IMR-90 (cell line): ENCODE results near the gene PLPP4. TPM values are rescaled to one million over a fixed set of nuclear protein-coding genes. Genes with fewer than 3 reads are reported as not detected.

ENCODE experiments used
- ATAC-seq: fragments of 200-7000 bp; cut with Tn5 transposase; 2 replicates; pipeline ENCODE4 v1.9.1; 2020; ENCODE audit warnings: low read depth, mild to moderate bottlenecking, moderate library complexity
- BruUV-seq: library from RNA; stranded (reverse); fragments of 400-500 nt; replicated peaks from 2 replicates; lab custom pipeline; 2021; lab: Mats Ljungman, UMichigan
- CTCF ChIA-PET: fragments of 300-600 bp; formaldehyde crosslinking; extraction: SDS; loops from one replicate; lab custom pipeline; 2021; ENCODE audit warnings: antibody characterized with exemption; lab: Yijun Ruan, JAX
- POLR2A ChIA-PET: fragments of 300-600 bp; sonication (Branson Sonifier 250); formaldehyde crosslinking; loops from one replicate; lab custom pipeline; 2022; ENCODE audit warnings: antibody characterized with exemption; ENCODE audit not compliant: unreplicated experiment; lab: Charles Lee
- DNase-seq: peaks from one replicate; pipeline ENCODE4 v3.0.0; 2013
- H2AFZ ChIP-seq: replicated peaks from 2 replicates; pipeline ENCODE3; 2013; ENCODE audit warnings: low read length, mild to moderate bottlenecking; ENCODE audit not compliant: poor library complexity
- H2AK5ac ChIP-seq: 2 replicates; pipeline ENCODE4 v1.6.1; 2013; ENCODE audit warnings: low read depth, low read length, inconsistent platforms
- H2AK9ac ChIP-seq: replicated peaks from 2 replicates; pipeline ENCODE3; 2013; ENCODE audit warnings: mild to moderate bottlenecking, low read depth, low read length, moderate library complexity; ENCODE audit not compliant: poor library complexity
- H2BK120ac ChIP-seq: 2 replicates; pipeline ENCODE4 v1.6.1; 2013; ENCODE audit warnings: low read depth, low read length, inconsistent platforms
- H2BK15ac ChIP-seq: 3 replicates; pipeline ENCODE4 v1.6.1; 2013; ENCODE audit warnings: low read depth, low read length, inconsistent platforms
- H2BK20ac ChIP-seq: 2 replicates; pipeline ENCODE4 v1.6.1; 2013; ENCODE audit warnings: low read depth, mild to moderate bottlenecking, inconsistent platforms, low read length, moderate library complexity
- H2BK5ac ChIP-seq: 2 replicates; pipeline ENCODE4 v1.6.1; 2013; ENCODE audit warnings: mild to moderate bottlenecking, low read depth, low read length, inconsistent platforms; ENCODE audit not compliant: poor library complexity, severe bottlenecking
- H3K14ac ChIP-seq: replicated peaks from 2 replicates; pipeline ENCODE4 v1.6.1; 2013; ENCODE audit warnings: low read depth, low read length, inconsistent platforms
- H3K18ac ChIP-seq: 2 replicates; pipeline ENCODE4 v1.6.1; 2013; ENCODE audit warnings: low read depth, low read length, control low read depth
- H3K23ac ChIP-seq: 2 replicates; pipeline ENCODE4 v1.6.1; 2013; ENCODE audit warnings: low read depth, low read length, inconsistent platforms
- H3K27ac ChIP-seq: 2 replicates; pipeline ENCODE4 v1.5.1; 2013; ENCODE audit warnings: mild to moderate bottlenecking, control low read depth, low read length; ENCODE audit not compliant: insufficient read depth
- H3K27me3 ChIP-seq: 2 replicates; pipeline ENCODE4 v1.6.1; 2013; ENCODE audit warnings: low read length; ENCODE audit not compliant: control insufficient read depth, insufficient read depth
- H3K36me3 ChIP-seq: 2 replicates; pipeline ENCODE4 v1.6.1; 2013; ENCODE audit warnings: low read length, mixed read lengths; ENCODE audit not compliant: control insufficient read depth, insufficient read depth
- H3K4ac ChIP-seq: 2 replicates; pipeline ENCODE4 v1.6.1; 2013; ENCODE audit warnings: low read depth, low read length, inconsistent platforms
- H3K4me1 ChIP-seq: 2 replicates; pipeline ENCODE4 v1.6.1; 2013; ENCODE audit warnings: low read length, mixed read lengths; ENCODE audit not compliant: control insufficient read depth, insufficient read depth
- H3K4me2 ChIP-seq: 2 replicates; pipeline ENCODE4 v1.6.1; 2013; ENCODE audit warnings: low read depth, mild to moderate bottlenecking, control low read depth, low read length, moderate library complexity
- H3K4me3 ChIP-seq: 2 replicates; pipeline ENCODE4 v1.5.1; 2013; ENCODE audit warnings: low read depth, mild to moderate bottlenecking, control low read depth, low read length, moderate library complexity; ENCODE audit not compliant: insufficient read depth
- H3K56ac ChIP-seq: 2 replicates; pipeline ENCODE4 v1.6.1; 2013; ENCODE audit warnings: low read length, inconsistent platforms; ENCODE audit not compliant: insufficient read depth; ENCODE audit errors: extremely low read depth
- H3K79me1 ChIP-seq, 2 experiments: 2 replicates each; pipeline ENCODE4 v1.6.1; 2013; ENCODE audit warnings: low read length in 2 of 2, inconsistent platforms in 1 of 2, low read depth in 1 of 2
- H3K9ac ChIP-seq: 2 replicates; pipeline ENCODE4 v1.6.1; 2013; ENCODE audit warnings: low read depth, low read length, control low read depth
- H3K9me1 ChIP-seq: 2 replicates; pipeline ENCODE4 v1.6.1; 2013; ENCODE audit warnings: low read length, inconsistent platforms; ENCODE audit not compliant: insufficient read depth
- H3K9me3 ChIP-seq: 2 replicates; pipeline ENCODE4 v1.6.1; 2013; ENCODE audit warnings: low read length; ENCODE audit not compliant: control insufficient read depth, insufficient read depth
- H4K20me1 ChIP-seq: 2 replicates; pipeline ENCODE4 v1.6.1; 2013; ENCODE audit warnings: low read length, inconsistent platforms; ENCODE audit not compliant: insufficient read depth
- H4K5ac ChIP-seq: 2 replicates; pipeline ENCODE4 v1.6.1; 2013; ENCODE audit warnings: mild to moderate bottlenecking, low read depth, low read length, control low read depth
- H4K8ac ChIP-seq, 2 experiments: 2 replicates each; pipeline ENCODE4 v1.6.1; 2013; ENCODE audit warnings: low read depth in 2 of 2, low read length in 2 of 2, control low read depth in 1 of 2, inconsistent platforms in 1 of 2
- H4K91ac ChIP-seq: 2 replicates; pipeline ENCODE4 v1.6.1; 2013; ENCODE audit warnings: low read depth, low read length, inconsistent platforms; ENCODE audit not compliant: insufficient read depth
- FOS ChIP-seq: fragments of 150-350 bp; IDR thresholded peaks from 2 replicates; pipeline ENCODE4 v1.6.1; 2016; ENCODE audit warnings: low read depth, low read length
- RFX5 ChIP-seq: IDR thresholded peaks from 2 replicates; pipeline ENCODE4 v1.8.0; 2012; ENCODE audit warnings: low read depth, mild to moderate bottlenecking, low read length, moderate library complexity
- WGBS, 2 experiments: methylation state at CpG; one replicate each; pipeline versions ENCODE4 v1.1.5 to v1.1.7; 2013; ENCODE audit warnings: missing lambda C conversion rate in 2 of 2; ENCODE audit not compliant: insufficient read length in 1 of 2; ENCODE audit errors: extremely low coverage in 2 of 2; 5-methylcytosine and 5-hydroxymethylcytosine counted together
- dilution Hi-C: fragments of 300-500 bp; cut with HindIII; formaldehyde crosslinking; loops from one replicate; pipeline ENCODE4 v1.14.3; 2018; ENCODE audit warnings: low sequenced_read_pairs; ENCODE audit not compliant: unreplicated experiment
- in situ Hi-C: fragments of 300-500 bp; cut with MboI; formaldehyde crosslinking; loops from 3 replicates; pipeline ENCODE4 v1.14.3; 2019; ENCODE audit warnings: low sequenced_read_pairs, inconsistent platforms, mixed read lengths
- intact Hi-C: fragments of 100-400 bp; cut with micrococcal nuclease; formaldehyde crosslinking; loops from 2 replicates; pipeline ENCODE4 v1.10.0; 2022
- polyA plus RNA-seq, 3 experiments: library from polyadenylated mRNA; depleted of rRNA; stranded (reverse); fragments of >200 nt; gene quantifications; 2 replicates each; pipeline ENCODE4 v1.2.3, GENCODE V29; 2012; ENCODE audit warnings: low replicate concordance in 1 of 3
- total RNA-seq: library from RNA; depleted of rRNA; stranded (reverse); fragments of >200 nt; gene quantifications from 2 replicates; pipeline ENCODE4 v1.2.3, GENCODE V29; 2012

The PLPP4 gene
- total and polyA plus RNA-seq, 2 of the 4 experiments (the other 2 are of a cell fraction): 0.18 to 0.60 TPM

GRCh38 chr10:120578890-120579289 is 121.9 kb downstream of the PLPP4 start:
- no peak overlapping the region for H3K56ac ChIP-seq
- H3K9me3 ChIP-seq: peaks cover 31% of the 10 kb centered on the region
- no CpG with 5 or more reads among the region's 4 CpGs for WGBS, 2 experiments
- no peaks in the 10 kb centered on the region for H3K79me1 ChIP-seq
- dilution Hi-C loops (no loop called here), intact Hi-C loops (no loop called here), in situ Hi-C loops (no loop called here)
- H3K27me3 ChIP-seq: no peaks in the 10 kb centered on the region
- no peak overlapping the region for H2BK15ac ChIP-seq
- TF ChIP-seq FOS (no peak), RFX5 (no peak)
- H3K4ac ChIP-seq: no peak overlapping the region
- H4K20me1 ChIP-seq: no peaks in the 10 kb centered on the region
- H4K8ac ChIP-seq: no peak overlapping the region
- BruUV-seq: no TSS peak
- no peak overlapping the region for H2AK5ac ChIP-seq
- H4K5ac ChIP-seq: no peak overlapping the region
- H3K14ac ChIP-seq: no peak overlapping the region
- H3K4me3 ChIP-seq: no peak overlapping the region
- no peaks in the 10 kb centered on the region for H3K9me1 ChIP-seq
- no peak overlapping the region for H2BK120ac ChIP-seq
- no peak overlapping the region for H2AK9ac ChIP-seq
- no peak overlapping the region for H3K27ac ChIP-seq
- no peaks in the 10 kb centered on the region for H3K36me3 ChIP-seq
- H3K4me2 ChIP-seq: no peak overlapping the region
- no peak overlapping the region for H2BK20ac ChIP-seq
- no peak overlapping the region for H2BK5ac ChIP-seq
- no peak overlapping the region for H3K18ac ChIP-seq
- no peak overlapping the region for H2AFZ ChIP-seq
- no peak for ATAC-seq
- no peak overlapping the region for H3K23ac ChIP-seq
- ChIA-PET CTCF (no interaction called here), POLR2A (no interaction called here)
- H4K91ac ChIP-seq: no peak overlapping the region
- H3K4me1 ChIP-seq: no peaks in the 10 kb centered on the region
- no peak overlapping the region for H3K9ac ChIP-seq
- no peak for DNase-seq
